ENCODE data around the gene OR8S1. TPM values are rescaled to one million over a fixed set of nuclear protein-coding genes. Genes with fewer than 3 reads are reported as not detected.

Gene OR8S1, protein sequence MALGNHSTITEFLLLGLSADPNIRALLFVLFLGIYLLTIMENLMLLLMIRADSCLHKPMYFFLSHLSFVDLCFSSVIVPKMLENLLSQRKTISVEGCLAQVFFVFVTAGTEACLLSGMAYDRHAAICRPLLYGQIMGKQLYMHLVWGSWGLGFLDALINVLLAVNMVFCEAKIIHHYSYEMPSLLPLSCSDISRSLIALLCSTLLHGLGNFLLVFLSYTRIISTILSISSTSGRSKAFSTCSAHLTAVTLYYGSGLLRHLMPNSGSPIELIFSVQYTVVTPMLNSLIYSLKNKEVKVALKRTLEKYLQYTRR
- not detected in 2 replicates for total RNA-seq
- long read RNA-seq = 0 reads

- H3K4me3 Mint-ChIP-seq (ENCODE audit: unreplicated experiment) = no peak within 1 kb of the TSS
- no peak for DNase-seq (ENCODE audit: extremely low spot score, unreplicated experiment)
- H3K9me3 Mint-ChIP-seq (ENCODE audit: unreplicated experiment) = no peaks in the 10 kb centered on the region
These were observed at the start of gene OR8S1 for GRCh38 chr12:48525332-48525731. Gene OR8S1 (plus strand): TSS chr12:48525632. CDS start chr12:48525632, 0 bp downstream.

DNA sequence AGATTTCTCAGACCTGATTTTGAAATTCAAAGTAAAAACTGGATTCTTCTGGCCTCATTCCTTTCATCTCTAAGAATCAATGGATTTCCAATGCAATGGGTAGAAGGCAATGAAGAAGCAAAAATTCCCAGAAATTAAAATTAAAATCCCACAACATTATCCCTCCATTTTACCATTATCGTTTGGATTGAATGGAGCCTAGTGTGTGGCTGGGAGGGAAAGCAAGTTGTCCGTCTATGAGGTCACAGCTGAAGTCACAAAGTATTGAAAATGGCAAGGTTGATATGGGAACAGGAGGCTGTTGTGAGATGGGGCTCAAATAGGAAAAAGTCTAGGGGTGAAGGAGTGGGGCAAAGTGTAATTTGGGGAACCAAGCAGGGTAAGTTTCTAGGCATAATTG is 43.2 kb upstream of the OR8S1 start, which contains the start of gene C12orf54:
Gene C12orf54, plus strand, starts transcription at position 301 of the 400 bp plus-strand sequence. CDS start 799 bp downstream, outside the sequence.
- TF ChIP-seq, protein P1, sequence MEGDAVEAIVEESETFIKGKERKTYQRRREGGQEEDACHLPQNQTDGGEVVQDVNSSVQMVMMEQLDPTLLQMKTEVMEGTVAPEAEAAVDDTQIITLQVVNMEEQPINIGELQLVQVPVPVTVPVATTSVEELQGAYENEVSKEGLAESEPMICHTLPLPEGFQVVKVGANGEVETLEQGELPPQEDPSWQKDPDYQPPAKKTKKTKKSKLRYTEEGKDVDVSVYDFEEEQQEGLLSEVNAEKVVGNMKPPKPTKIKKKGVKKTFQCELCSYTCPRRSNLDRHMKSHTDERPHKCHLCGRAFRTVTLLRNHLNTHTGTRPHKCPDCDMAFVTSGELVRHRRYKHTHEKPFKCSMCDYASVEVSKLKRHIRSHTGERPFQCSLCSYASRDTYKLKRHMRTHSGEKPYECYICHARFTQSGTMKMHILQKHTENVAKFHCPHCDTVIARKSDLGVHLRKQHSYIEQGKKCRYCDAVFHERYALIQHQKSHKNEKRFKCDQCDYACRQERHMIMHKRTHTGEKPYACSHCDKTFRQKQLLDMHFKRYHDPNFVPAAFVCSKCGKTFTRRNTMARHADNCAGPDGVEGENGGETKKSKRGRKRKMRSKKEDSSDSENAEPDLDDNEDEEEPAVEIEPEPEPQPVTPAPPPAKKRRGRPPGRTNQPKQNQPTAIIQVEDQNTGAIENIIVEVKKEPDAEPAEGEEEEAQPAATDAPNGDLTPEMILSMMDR (IDR thresholded peaks at IDR 0.05) = no peak
- H3K27ac Mint-ChIP-seq (ENCODE audit: unreplicated experiment) = no peak within 1 kb of the TSS
- no peaks in the 10 kb centered on the region for H3K27me3 Mint-ChIP-seq (ENCODE audit: unreplicated experiment)
- no peaks in the 10 kb centered on the region for H3K36me3 Mint-ChIP-seq (ENCODE audit: unreplicated experiment)
- H3K4me1 Mint-ChIP-seq (ENCODE audit: unreplicated experiment) = no peaks in the 10 kb centered on the region
- no peak for DNase-seq (ENCODE audit: extremely low spot score, unreplicated experiment)
- no peaks in the 10 kb centered on the region for H3K9me3 Mint-ChIP-seq (ENCODE audit: unreplicated experiment)
- H3K4me3 Mint-ChIP-seq (ENCODE audit: unreplicated experiment) = no peak within 1 kb of the TSS

More at GRCh38 chr12:48525332-48525731, at the start of gene OR8S1:
- Mint-ChIP-seq H3K27me3 (ENCODE audit: unreplicated experiment) (peaks cover 2% of the 10 kb centered on the region), H3K36me3 (ENCODE audit: unreplicated experiment) (no peaks in the 10 kb centered on the region), H3K27ac (ENCODE audit: unreplicated experiment) (no peak within 1 kb of the TSS), H3K4me1 (ENCODE audit: unreplicated experiment) (no peaks in the 10 kb centered on the region)
- TF ChIP-seq, protein P1 (IDR thresholded peaks at IDR 0.05) = no peak

DNA sequence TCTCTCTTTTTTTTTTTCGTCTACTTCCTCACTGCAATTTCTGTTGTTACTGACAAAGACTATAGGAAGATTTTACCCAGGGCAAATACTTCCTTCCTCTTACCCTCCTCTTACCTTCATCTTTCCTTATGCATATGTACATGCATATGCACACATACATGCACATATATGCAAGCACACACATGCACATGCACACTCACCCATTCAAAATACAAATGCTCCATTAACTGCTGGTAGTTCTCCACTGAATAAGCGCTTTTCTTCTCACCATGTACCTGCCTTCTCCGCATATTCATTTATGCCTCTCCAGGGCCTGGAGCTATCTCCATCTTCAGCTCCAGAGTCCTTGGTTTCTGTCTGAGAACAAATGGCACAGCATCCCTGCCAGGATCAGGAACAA is 42.5 kb upstream of the OR8S1 start:
- Mint-ChIP-seq H3K27me3 (ENCODE audit: unreplicated experiment) (no peaks in the 10 kb centered on the region), H3K36me3 (ENCODE audit: unreplicated experiment) (no peaks in the 10 kb centered on the region), H3K4me1 (ENCODE audit: unreplicated experiment) (no peaks in the 10 kb centered on the region), H3K4me3 (ENCODE audit: unreplicated experiment) (no peak overlapping the region), H3K27ac (ENCODE audit: unreplicated experiment) (no peak overlapping the region), H3K9me3 (ENCODE audit: unreplicated experiment) (no peaks in the 10 kb centered on the region)
- DNase-seq (ENCODE audit: extremely low spot score, unreplicated experiment) = no peak
- TF ChIP-seq, protein P1 (IDR thresholded peaks at IDR 0.05) = no peak

DNA sequence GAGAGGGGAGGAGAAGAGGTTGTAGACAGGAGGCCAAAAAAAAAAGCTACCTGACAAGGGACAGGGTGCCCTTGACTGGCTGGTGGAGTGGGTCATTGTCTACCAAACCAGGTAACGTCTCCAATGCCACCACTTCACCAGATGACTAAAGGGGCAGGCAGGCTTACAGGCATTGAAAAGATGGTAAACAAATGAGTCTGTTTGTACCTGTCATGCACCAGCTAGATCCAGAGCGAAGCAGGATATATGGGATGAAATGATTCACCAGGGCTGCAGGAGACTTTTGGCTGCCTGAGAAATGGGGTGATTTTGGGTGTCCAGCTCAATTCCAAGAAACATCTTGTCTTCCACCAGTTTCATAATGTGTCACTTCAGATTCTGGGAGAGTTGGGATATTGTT is 39.2 kb upstream of the OR8S1 start:
- no peaks in the 10 kb centered on the region for H3K27me3 Mint-ChIP-seq (ENCODE audit: unreplicated experiment)
- DNase-seq (ENCODE audit: extremely low spot score, unreplicated experiment) = no peak
- H3K4me3 Mint-ChIP-seq (ENCODE audit: unreplicated experiment) = no peak overlapping the region
- H3K36me3 Mint-ChIP-seq (ENCODE audit: unreplicated experiment) = no peaks in the 10 kb centered on the region
- no peak overlapping the region for H3K27ac Mint-ChIP-seq (ENCODE audit: unreplicated experiment)
- TF ChIP-seq, protein P1 (IDR thresholded peaks at IDR 0.05) = no peak
- no peaks in the 10 kb centered on the region for H3K4me1 Mint-ChIP-seq (ENCODE audit: unreplicated experiment)
- no peaks in the 10 kb centered on the region for H3K9me3 Mint-ChIP-seq (ENCODE audit: unreplicated experiment)

DNA sequence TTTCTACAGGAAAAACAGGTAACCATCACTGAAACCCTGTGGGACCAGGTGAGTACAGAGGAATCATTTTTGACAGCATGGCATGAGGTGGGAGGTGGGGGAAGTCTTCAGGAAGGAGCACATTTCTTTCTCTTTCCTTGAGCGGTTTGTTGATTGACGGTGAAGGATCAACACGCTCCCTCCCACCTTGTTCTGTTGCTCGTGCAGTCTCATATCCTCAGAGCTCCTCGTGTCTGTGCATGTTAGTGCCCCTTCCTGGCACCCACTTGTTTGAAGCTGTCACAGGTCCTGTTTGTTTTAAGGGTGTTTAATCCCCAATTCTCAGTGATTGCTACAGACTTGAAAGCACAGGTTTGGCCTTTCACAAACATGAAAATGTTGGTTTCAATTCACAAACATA is 38.8 kb upstream of the OR8S1 start:
- Mint-ChIP-seq H3K27me3 (ENCODE audit: unreplicated experiment) (no peaks in the 10 kb centered on the region), H3K36me3 (ENCODE audit: unreplicated experiment) (no peaks in the 10 kb centered on the region), H3K4me1 (ENCODE audit: unreplicated experiment) (no peaks in the 10 kb centered on the region), H3K4me3 (ENCODE audit: unreplicated experiment) (no peak overlapping the region), H3K27ac (ENCODE audit: unreplicated experiment) (no peak overlapping the region), H3K9me3 (ENCODE audit: unreplicated experiment) (no peaks in the 10 kb centered on the region)
- no peak for DNase-seq (ENCODE audit: extremely low spot score, unreplicated experiment)
- TF ChIP-seq, protein P1 (IDR thresholded peaks at IDR 0.05) = no peak
